Tibial nerve (tissue), 3 donors: ENCODE results near the gene ASH1L.

Experiments used
- POLR2A ChIP-seq, 2 donors: fragments of 450-650 bp; IDR thresholded peaks; one replicate each; pipeline ENCODE4 v1.6.1; 2017; ENCODE audit warnings: antibody characterized with exemption in 2 of 2, mild to moderate bottlenecking in 2 of 2, moderate library complexity in 2 of 2
- TF ChIP-seq, protein P1 (sequence below), 5 experiments: fragments of 200-600 bp in 3 of 5; fragments of 450-650 bp in 2 of 5; sonication (generic) in 3 of 5; IDR thresholded peaks; one replicate each; pipeline ENCODE4 v1.5.1; 2016 to 2019; ENCODE audit warnings: antibody characterized with exemption in 5 of 5, mild to moderate bottlenecking in 3 of 5, moderate library complexity in 2 of 5

- TF ChIP-seq, protein P1, sequence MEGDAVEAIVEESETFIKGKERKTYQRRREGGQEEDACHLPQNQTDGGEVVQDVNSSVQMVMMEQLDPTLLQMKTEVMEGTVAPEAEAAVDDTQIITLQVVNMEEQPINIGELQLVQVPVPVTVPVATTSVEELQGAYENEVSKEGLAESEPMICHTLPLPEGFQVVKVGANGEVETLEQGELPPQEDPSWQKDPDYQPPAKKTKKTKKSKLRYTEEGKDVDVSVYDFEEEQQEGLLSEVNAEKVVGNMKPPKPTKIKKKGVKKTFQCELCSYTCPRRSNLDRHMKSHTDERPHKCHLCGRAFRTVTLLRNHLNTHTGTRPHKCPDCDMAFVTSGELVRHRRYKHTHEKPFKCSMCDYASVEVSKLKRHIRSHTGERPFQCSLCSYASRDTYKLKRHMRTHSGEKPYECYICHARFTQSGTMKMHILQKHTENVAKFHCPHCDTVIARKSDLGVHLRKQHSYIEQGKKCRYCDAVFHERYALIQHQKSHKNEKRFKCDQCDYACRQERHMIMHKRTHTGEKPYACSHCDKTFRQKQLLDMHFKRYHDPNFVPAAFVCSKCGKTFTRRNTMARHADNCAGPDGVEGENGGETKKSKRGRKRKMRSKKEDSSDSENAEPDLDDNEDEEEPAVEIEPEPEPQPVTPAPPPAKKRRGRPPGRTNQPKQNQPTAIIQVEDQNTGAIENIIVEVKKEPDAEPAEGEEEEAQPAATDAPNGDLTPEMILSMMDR (IDR thresholded peaks at IDR 0.05), result no peak
- TF ChIP-seq POLR2A (IDR thresholded peaks at IDR 0.05), result no peak
These were observed 266.7 kb downstream of the ASH1L start for GRCh38 chr1:155295942-155296267.
